B cell (primary cell): Measurements from ENCODE around the gene KCTD2.

Experiments
- EZH2 ChIP-seq: IDR thresholded peaks from 2 replicates; pipeline ENCODE4 v1.6.1; 2012; ENCODE audit warnings: borderline replicate concordance, low read depth, mild to moderate bottlenecking, moderate library complexity, low read length; ENCODE audit not compliant: insufficient read depth, poor library complexity, severe bottlenecking
- TF ChIP-seq, protein P1 (sequence below): fragments of 200-600 bp; IDR thresholded peaks from one replicate; pipeline ENCODE4 v1.8.0; 2022; ENCODE audit warnings: antibody characterized with exemption, mild to moderate bottlenecking

DNA sequence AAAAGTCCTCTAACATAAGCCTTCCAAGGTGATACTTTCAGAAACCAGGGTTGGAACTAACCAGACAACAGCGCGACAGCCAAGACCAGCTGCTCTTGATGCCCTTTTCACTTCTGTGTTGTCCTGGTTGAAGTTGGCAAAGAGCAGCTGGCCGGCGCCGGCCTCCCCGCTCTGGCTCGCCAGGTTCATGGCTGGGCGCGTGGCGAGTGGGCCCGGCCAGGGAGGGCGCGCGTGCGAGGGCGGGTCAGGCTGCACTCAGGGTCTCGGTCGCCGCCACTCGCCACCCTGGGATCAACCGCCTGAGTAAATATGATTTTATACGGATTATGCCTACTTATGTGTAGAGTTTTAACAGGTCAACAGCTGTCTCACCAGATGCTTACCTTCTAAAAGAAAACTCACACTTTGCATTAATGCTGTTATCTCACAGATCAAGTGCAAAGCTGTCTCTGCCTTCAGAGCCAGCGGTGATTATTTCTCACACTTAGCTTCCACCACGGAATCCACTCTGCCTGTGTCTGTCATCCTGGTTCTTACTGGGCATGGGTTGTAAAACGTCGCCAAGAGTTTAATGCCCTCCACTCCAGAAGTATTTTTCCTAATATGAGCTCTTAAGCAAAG lies 13.5 kb downstream of the KCTD2 start:
- TF ChIP-seq, protein P1, sequence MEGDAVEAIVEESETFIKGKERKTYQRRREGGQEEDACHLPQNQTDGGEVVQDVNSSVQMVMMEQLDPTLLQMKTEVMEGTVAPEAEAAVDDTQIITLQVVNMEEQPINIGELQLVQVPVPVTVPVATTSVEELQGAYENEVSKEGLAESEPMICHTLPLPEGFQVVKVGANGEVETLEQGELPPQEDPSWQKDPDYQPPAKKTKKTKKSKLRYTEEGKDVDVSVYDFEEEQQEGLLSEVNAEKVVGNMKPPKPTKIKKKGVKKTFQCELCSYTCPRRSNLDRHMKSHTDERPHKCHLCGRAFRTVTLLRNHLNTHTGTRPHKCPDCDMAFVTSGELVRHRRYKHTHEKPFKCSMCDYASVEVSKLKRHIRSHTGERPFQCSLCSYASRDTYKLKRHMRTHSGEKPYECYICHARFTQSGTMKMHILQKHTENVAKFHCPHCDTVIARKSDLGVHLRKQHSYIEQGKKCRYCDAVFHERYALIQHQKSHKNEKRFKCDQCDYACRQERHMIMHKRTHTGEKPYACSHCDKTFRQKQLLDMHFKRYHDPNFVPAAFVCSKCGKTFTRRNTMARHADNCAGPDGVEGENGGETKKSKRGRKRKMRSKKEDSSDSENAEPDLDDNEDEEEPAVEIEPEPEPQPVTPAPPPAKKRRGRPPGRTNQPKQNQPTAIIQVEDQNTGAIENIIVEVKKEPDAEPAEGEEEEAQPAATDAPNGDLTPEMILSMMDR: no peak
- no peak for TF ChIP-seq EZH2
